GM18858 (cell line): ENCODE results near the gene BORCS8.

Experiments used
- ATAC-seq: cut with Tn5 transposase; IDR thresholded peaks from one replicate; pipeline ENCODE4 v1.9.1; 2021; ENCODE audit not compliant: unreplicated experiment

BORCS8 gene

GRCh38 chr19:19214159-19214490 lies 22.2 kb upstream of the BORCS8 start:
- no peak for ATAC-seq

- ATAC-seq = no peak
Observed at GRCh38 chr19:19213426-19214158, 21.6 kb upstream of the BORCS8 start.

- ATAC-seq = no peak
Observed at GRCh38 chr19:19212916-19213315, 21.0 kb upstream of the BORCS8 start.

- no peak for ATAC-seq
Observed at GRCh38 chr19:19211499-19212420, 19.8 kb upstream of the BORCS8 start, which contains the start of gene NCAN. Gene NCAN, plus strand, starts transcription at chr19:19211958. Its CDS starts 4,996 bp downstream, at chr19:19216954.

GRCh38 chr19:19209372-19209771 lies 17.4 kb upstream of the BORCS8 start:
- no peak for ATAC-seq

- no peak for ATAC-seq
Observed at GRCh38 chr19:19207637-19208572, 16.0 kb upstream of the BORCS8 start.

GRCh38 chr19:19206938-19207337 lies 15.0 kb upstream of the BORCS8 start:
- ATAC-seq = no peak

GRCh38 chr19:19205416-19206410 lies 13.8 kb upstream of the BORCS8 start:
- ATAC-seq = no peak

- no peak for ATAC-seq
Observed at GRCh38 chr19:19204181-19204580, 12.2 kb upstream of the BORCS8 start.

- ATAC-seq = no peak
Observed at GRCh38 chr19:19203012-19203856, 11.3 kb upstream of the BORCS8 start, which contains the start of gene NR2C2AP. Gene NR2C2AP, minus strand, starts transcription at chr19:19203414. Its CDS starts 354 bp downstream, at chr19:19203060.

- no peak for ATAC-seq
Observed at GRCh38 chr19:19202707-19203011, 10.7 kb upstream of the BORCS8 start.

GRCh38 chr19:19201697-19202630 lies 10.0 kb upstream of the BORCS8 start:
- ATAC-seq = no peak

- ATAC-seq = no peak
Observed at GRCh38 chr19:19193926-19194325, 2.0 kb upstream of the BORCS8 start.

GRCh38 chr19:19192910-19193423 lies 1.0 kb upstream of the BORCS8 start:
- ATAC-seq = no peak

GRCh38 chr19:19191768-19192077 lies 229 bp downstream of the BORCS8 start:
- ATAC-seq = no peak

- no peak for ATAC-seq
Observed at GRCh38 chr19:19186742-19187141, 5.2 kb downstream of the BORCS8 start.

- no peak for ATAC-seq
Observed at GRCh38 chr19:19185853-19186740, 5.9 kb downstream of the BORCS8 start.
